ENCODE results near the gene GRB10.
"Not testable (repeated sequence)": the region's sequence is repeated elsewhere in the genome, so short reads cannot be mapped to it uniquely, and the experiment has no call there.

GRB10 gene

GRCh38 chr7:50745336-50745735 lies 37.4 kb downstream of the GRB10 start:
- no peak for DNase-seq (ENCODE audit: low read depth in 2 of 2)

DNA sequence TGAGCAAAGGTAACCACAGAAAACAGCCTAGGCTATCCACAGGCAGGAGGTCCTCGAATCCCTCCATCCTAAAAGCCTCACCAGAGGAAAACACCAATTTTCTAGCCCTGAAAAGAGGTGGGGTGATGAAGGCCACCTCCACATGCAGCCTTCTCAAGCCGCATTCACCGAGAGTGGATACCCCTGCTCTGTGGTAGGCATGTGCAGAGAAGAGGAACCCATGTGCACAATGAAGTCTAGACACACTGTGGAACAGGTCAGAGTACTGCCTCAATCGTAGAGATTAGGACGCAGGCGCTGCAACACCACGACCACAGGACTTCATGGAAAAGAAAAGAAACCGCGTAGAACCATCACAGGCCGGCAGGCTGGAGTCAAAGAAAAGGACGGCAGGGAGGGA lies 38.8 kb downstream of the GRB10 start:
- no peak for DNase-seq (ENCODE audit: low read depth in 2 of 2)

DNA sequence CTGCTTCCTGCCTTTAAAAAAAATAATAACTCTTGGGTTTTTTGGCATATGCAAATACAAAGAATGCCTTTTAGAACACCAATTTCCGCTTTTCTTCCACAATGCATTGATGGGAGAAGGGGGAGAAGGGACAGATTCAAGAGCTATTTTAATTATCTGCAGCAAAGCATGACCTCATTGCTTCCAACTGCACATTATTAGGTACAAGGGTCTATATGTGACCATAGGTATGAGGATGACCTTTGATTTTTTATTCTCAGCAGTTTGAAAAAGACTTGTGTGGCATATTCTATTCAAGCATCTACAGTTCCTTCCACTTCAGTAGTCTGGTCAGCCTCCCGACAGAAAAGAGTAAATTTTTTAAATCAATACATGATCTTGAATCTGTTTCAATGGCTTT lies 39.7 kb downstream of the GRB10 start:
- no peak for DNase-seq (ENCODE audit: low read depth in 2 of 2)

DNA sequence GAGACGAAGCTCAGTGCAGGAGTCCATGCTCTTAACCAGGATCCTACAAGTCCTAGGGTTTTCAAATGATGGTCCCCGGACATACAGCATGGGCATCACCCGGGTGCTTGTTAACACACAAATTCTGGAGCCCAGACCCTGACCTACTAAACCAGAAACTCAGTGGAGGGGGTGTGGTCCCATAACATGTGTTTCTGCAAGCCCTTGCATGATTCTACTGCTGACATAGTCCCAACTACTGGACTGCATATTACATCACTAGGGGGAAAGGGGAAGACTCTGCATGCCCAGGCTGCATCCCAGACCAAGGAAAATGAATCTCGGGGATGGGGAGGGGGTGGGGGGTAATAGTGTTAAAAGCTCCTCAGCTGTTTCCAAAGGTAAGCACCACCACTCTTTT lies 40.3 kb downstream of the GRB10 start:
- DNase-seq (ENCODE audit: low read depth in 2 of 2) = no peak

- peak; percentile 15 to 18 for DNase-seq (ENCODE audit: low read depth in 2 of 2)
Observed at GRCh38 chr7:50739744-50740435, 42.8 kb downstream of the GRB10 start.

GRCh38 chr7:50738932-50739331 lies 43.8 kb downstream of the GRB10 start:
- DNase-seq (ENCODE audit: low read depth in 2 of 2) = no peak

DNA sequence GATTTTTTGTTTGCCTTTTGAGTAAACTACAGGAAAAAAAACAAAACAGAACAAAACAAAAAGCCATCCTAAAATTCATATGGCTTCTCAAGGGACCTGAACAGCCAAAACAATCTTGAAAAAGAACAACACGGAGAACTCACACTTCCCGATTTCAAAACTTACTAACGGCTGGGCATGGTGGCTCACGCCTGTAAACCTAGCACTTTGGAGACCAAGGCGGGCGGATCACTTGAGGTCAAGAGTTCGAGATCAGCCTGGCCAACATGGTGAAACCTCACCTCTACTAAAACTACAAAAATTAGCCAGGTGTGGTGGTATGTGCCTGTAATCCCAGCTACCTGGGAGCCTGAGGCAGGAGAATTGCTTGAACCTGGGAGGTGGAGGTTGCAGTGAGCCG lies 46.9 kb downstream of the GRB10 start:
- DNase-seq (ENCODE audit: low read depth in 2 of 2) = not testable (repeated sequence)

DNA sequence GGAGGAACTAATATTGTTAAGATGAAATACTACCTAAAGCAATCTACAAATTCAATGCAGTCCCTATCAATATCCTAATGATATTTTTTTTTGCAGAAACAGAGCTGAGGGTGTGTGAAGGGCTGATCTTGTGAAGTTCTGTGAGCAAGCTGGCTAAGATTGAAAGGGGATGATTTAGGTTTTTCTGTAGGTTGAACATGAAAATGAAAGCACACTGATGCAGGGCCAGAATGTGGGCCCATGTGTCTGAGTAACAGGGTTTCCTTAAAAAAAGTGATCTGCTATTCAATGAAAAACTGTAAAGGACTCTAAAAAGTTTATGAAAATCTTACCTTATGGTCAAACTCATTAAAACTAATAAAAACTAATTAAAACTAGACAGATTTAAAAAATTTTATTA lies 47.4 kb downstream of the GRB10 start:
- DNase-seq (ENCODE audit: low read depth in 2 of 2) = no peak

DNA sequence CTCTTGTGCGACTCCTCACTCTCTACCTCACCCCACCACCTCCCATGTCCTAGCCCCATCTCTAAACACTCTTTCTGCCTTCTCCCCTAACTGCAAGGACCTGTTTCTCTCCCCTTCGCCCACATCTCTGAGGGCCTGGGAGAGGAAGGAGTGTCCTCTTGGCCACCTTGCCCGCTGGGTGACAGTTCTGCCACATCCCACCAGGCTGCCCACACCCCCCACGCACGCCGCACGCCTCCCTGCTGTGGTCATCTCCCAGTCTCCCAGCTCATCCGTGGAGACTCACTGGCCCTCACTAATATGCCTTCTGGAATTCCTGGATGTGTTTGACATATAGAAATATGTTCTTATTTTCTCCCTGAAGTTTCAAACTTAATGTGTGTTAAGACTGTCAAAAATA lies 48.5 kb downstream of the GRB10 start:
- no peak for DNase-seq (ENCODE audit: low read depth in 2 of 2)

DNA sequence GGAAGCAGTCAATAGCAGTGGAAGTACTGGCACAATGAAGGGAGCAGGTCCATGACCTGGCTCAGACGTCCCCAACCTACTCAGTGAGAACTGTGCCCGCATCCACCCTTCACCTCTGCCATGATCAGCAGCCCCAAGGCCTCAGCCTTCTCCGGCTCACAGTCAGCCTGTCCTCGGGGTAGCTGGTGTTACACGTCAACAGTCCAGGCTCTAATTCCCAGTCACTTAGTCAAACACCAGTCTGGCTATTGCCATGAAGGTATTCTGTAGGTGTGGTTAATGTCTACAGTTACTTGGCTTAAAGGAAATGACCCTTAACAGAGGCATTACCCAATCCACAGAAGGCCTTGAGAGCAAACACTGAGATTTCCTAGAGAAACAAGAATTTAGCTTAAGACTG lies 49.1 kb downstream of the GRB10 start:
- no peak for DNase-seq (ENCODE audit: low read depth in 2 of 2)

DNA sequence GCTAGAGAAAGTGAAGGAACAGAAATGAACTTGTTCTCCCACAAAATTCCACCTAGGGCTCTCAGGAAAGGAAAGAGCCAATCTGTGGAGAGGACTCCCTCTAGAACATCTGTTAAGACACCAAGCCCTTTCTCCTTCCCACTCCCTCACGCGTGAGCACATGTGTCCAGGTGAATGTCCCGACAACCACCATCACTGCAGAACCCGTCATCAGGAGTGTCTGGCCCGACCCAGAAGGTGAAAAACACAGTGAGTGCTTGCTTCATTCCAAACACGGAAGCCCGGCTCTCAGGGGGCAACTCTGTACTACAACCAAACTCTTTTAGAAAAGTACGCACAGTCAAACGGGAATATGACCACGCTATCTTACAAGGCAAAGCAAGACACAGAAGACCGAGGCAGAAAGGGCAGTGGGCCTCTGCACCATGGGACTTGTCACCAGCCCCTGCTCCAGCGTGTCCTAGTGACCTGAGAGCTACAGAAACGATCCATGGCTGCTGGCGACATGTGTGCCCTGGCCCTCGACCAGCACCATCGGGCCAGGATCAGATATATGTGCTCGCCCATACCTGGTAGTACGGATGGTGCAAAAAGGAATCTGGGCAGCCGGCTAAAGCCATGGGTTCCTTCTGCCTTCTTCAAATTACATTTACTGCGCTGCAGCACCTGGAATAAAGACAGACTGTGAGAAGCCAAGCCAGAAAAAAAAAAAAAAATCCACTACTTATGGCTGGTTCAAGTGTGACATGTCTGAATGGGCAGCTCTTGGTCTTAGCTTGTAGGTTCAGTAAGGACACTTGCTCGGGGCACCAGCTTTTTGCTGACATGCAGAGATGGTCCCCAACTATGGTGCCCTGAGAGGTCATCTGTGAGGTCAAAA lies 50.8 kb downstream of the GRB10 start:
- no peak for DNase-seq (ENCODE audit: low read depth in 2 of 2)

DNA sequence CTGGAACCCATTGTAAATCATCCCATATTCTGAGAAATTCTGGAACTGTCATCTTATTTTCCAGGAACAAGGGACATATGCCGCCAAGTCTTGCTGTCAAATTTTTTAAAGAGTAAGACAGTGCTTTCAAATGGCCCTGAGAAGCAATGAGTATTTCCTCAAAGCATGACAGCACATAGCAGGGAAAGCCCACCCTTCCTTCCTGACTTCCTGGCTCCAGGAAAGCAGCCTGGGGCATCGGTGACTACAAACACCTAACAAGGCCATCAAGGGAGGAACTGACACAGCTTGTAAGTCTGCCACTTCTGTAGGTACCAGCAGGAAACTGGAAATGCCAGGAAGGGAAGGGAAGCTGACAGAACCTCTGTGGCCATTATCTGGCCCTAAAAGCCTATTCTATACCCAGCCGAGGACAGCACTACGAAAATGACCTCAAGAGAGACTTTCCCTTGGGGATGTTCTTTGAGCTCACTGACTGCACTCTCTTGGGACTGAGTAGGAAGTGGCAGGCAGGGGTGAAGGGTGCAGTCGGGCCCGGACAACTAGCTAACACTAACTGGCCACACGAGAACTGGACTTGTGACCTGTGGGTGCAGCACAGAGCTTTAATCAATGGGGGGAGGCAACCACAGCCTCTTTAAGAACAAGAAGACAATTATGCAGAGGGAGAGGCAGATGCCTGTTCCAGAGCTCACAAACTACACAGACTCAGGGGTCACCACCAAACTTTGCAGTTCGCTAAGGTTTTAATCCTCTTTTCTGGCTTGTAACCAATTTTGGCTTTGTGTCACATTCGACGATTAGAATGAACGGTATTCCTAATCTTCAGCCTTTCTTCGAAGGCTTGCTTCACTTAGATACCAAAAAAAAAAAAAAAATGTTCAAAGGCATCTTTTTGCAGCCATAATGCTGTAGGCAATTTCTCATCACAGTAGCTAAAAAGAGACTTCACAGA lies 52.0 kb downstream of the GRB10 start:
- no peak for DNase-seq (ENCODE audit: low read depth in 2 of 2)

DNA sequence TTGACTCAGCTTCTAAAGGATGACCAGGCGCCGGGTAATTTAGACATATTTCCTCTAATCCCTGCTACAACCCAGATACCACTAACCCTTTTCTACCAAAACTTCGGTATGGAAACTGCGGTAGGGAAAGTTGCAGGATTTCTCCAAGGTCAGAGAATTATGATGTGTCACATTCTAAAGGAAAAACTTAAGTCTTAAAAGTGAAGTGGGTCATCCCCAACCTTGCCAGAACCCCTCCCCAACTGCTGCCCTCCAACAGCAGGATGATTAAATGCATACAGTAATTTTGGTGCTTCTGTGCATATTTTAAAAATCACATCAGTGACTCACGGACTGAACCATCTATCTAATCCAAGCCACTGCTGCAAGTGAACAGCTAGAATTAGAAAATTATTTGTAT lies 52.7 kb downstream of the GRB10 start:
- no peak for DNase-seq (ENCODE audit: low read depth in 2 of 2)

- no peak for DNase-seq (ENCODE audit: low read depth in 2 of 2)
Observed at GRCh38 chr7:50728184-50728583, 54.5 kb downstream of the GRB10 start.

- DNase-seq (ENCODE audit: low read depth in 2 of 2) = no peak
Observed at GRCh38 chr7:50727711-50728110, 55.0 kb downstream of the GRB10 start.

GRCh38 chr7:50727072-50727471 lies 55.6 kb downstream of the GRB10 start:
- DNase-seq (ENCODE audit: low read depth in 2 of 2) = no peak

- DNase-seq (ENCODE audit: low read depth in 2 of 2) = no peak
Observed at GRCh38 chr7:50725774-50726173, 56.9 kb downstream of the GRB10 start.

- no peak for DNase-seq (ENCODE audit: low read depth in 2 of 2)
Observed at GRCh38 chr7:50724526-50725520, 57.9 kb downstream of the GRB10 start.

DNA sequence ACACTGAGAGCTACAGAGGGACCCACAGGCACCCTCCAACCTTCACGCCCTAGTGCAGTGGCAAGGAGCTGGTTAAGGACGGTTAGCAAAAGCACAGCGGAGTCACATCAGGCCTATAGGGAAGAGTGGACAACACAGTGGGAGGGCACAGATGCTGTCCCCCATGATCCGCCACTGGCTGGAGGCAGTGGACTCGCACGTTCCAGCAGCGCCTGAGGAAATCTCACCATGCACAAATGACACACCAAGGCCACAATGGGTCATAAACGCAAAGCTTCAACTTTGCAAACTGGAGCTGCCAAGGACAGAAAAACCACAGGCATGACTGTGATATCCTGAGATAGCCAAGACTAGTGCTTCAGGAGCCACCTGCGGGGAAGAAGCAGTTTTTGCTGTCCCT lies 58.8 kb downstream of the GRB10 start:
- DNase-seq (ENCODE audit: low read depth in 2 of 2) = no peak

DNA sequence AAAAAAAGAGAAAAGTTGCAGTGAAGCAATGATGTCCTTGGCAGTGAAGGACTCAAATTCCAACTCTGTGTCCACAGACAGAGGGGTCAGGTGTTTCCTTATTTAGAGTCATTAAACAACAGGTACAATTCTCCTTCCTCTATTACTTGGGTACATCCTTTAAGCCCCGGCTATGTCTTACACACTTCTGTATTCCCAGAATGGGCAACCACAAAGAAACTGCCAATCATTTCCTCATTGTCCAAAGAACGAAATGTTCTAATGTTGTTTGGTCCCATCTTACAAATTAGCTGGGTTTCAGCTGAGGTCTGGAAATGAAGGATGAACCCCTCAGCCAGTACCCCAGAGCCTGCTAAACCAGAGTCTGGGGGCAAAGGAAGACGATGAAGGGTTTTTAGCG lies 59.5 kb downstream of the GRB10 start:
- DNase-seq (ENCODE audit: low read depth in 2 of 2) = no peak
